Glomerular visceral epithelial cell (primary cell): ENCODE data around the gene EVI5L.
A peak's percentile ranks its signal among the peaks of the same experiment; 100 is the strongest.
"Not testable (repeated sequence)": the region's sequence is repeated elsewhere in the genome, so short reads cannot be mapped to it uniquely, and the experiment has no call there.

Experiments used
- DNase-seq: peaks from one replicate; pipeline ENCODE4 v3.0.0-alpha.2; 2016; ENCODE audit errors: extremely low spot score

Gene EVI5L

DNA sequence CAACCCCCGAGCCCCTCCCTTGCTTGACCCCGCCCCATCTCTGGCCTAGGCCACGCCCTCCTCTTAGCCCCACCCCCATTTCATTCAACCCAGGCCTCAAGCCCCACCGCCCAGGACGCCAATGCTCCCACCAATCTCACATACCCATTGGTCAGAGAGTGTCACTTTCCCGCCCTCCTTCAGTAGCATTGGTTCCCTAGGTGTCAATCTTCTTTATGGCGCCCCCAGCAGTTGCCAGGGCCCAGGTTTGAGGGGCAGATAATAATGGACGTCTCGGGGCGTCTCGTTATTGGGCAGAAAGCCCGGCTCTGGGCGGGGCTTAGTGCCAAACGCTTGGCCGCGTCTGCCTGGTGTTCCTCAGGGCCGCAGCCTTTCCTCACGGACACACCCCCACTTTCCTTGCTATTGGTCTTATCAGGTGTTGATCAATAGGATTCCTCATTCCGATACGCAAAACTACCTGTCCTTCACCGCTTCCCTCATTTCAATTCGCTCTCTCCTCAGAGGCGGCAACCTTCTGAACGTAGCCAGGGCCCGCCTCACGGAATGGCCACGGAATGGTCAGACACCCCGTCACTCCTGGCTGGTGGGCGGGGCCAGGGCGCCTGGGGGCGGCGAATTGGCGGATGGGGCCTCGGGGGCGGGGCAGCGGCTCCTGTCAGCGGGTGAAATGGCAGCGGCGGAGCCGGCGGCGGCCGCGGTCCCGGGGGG is at the start of gene EVI5L:
Gene EVI5L (plus strand): TSS at position 658 of the 711 bp plus-strand sequence. CDS start 16,325 bp downstream, outside the sequence.
- DNase-seq, result peak; percentile 100

DNA sequence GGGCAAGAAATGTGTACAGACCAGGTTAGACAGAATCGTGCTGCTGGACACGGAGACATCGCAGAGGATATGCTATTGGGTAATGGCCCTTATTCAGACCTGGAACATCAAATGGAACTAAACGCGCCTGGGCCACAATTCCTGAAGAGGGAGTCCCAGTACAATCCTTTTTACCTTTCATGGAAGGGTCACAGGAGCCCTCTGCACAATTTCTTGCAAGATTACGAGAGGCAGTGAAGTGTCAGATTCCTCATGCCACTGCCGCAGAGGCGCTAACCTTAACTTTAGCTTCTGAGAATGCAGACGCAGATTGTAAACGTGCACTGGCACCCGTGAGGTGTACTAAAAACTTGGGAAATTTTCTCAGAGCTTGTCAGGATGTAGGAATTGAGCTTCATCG is 48.9 kb upstream of the EVI5L start:
- no peak for DNase-seq

DNA sequence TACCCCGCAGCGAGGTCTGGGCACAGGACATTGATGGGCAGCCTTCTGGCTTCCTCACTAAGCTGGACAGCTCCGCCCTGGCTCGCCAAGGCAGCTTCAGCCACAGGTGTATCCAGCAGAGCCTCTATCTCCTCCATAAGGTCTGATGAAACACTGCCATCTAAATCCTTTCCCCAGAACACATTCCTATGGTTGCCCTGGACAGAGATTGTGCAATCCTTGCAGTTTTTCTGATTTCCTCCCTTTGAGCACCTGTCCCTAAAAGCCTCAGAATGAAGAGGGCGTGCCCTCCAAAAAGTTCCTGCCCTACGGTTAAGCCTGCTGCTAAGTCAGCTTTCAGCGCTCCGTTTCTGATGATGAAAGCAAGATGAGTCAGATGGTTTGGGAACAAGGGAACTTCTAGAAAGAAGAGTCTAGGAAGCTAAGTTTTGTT is 46.0 kb upstream of the EVI5L start:
- DNase-seq, result no peak

DNA sequence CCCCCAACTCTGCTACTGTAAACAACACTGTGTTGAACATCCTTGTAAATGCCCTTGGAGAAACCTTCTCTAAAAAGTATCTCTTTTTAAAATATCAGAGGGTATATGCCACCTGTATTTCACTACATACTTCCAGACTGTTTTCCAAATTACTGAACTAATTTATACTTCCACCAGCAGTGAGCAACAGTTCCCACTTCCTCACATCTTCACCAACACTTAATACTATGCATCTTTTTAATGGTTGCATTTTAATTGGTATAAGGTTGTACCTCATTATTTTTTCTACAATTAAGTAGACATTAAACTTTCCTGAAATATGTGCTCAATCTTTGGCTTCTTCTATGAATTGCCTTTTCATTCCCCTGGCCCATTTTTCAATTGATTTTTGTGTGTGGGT is 45.2 kb upstream of the EVI5L start:
- no peak for DNase-seq

DNA sequence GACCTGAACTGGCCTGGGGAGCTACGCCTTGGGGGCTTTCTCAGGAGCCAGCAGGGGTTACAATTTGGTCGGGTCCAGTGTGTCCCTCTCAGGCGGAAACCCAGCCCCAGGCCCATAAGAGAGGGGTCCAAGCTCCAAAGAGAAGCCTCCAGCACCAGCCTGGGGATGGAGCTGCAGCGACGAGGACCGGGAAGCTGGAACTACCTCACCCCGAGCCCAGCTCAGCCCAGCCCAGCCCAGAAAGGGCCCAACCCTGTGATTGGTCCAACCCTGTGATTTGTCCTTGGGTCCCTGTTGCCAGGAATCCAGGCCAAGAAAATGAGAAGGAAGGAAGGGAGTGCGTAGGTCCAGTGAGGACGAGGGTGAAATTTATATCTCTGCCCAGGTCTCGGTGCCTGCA is 42.9 kb upstream of the EVI5L start:
- DNase-seq, result no peak

DNA sequence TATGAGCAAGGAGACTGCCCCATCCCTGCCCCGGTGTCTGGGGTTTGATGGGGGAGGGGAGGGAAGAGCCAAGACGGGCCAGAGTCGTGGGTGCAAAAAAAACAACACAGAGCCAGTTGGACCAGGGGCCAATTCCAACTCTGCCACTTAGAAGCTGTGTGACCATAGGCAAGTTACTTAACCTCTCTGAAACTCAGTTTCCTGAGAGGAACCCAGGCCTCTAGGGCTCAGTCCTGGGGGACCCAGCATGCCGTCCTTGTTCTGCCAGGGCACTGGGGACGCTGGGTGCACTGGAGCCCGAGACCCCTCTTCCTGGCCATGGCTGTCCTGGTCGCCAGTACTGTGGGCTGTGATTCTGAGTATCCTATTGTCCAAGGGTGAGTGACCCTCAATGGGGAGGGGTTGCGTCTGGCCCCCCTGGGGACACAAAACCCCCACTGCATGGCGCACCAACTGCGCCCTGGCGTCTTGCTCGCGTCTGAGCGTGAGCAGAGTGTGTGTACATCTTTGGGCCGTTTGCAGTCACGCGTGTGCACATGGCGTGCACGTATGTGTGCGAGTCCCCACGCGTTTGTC is 42.3 kb upstream of the EVI5L start:
- DNase-seq, result no peak

DNA sequence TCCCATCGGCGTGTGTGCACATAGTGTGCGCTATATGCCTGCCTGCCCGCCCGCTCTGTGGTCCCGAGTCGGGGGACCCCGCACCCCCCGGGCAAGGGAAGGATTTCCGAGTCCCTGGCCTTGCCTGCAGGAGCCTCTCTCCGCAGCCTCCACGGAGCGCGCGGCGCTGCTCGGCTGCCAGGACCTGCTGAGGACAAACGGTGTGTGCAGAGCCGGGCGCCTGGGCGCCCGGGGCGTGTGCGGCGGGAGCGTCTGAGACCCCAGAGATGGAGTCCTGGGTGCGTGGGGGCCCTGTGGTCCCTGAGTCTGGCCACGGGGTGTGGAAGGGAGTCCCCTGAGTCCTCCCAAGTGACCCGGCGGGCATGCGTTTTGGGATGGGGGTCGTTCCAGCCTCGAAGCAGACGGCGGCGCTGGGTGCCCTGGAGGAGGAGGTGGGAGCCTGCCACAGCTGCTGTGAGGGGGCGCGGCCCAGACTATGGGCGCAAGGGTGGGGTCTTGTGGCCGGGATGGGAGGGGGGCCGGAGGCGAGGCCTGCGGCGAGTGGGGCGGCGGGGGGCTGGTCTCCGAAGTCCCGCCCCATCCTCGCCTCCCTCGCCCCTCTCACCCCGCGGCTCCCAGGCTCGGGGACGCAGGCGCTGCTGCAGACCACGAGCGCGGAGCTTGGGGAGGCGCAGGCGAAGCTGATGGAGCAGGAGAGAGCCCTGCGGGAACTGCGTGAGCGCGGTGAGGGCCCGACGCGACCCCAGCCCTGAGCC is 41.7 kb upstream of the EVI5L start:
- DNase-seq, result no peak

DNA sequence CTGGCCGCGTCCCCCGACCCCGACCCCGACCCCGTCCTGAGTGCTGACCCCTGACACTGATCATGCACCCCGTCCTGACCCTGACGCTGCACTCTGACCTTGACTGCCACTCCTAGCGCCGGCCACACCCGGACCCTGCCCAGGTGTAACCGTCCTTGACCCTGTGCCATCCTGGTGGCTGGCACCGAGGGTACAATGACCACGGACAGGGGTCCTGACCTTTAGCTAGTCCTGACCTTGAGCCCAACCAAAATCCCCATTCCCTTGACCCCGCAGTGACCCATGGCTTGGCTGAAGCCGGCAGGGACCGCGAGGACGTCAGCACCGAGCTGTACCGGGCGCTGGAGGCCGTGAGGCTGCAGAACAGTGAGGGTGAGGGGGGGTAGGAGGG is 41.1 kb upstream of the EVI5L start:
- DNase-seq, result no peak

DNA sequence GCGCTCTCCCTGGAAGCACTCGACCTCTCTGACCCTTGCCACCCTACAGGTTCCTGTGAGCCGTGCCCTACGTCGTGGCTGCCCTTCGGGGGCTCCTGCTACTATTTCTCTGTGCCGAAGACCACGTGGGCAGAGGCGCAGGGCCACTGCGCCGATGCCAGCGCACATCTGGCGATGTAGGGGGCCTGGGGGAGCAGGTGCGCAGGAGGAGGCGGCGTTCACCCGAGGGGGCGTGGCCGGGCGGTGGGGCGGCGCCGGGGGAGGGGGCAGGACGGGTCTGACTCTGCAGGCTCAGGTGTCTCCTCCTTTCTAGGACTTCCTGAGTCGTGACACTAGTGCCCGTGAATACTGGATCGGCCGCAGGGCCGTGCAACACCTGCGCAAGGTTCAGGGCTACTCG is 40.6 kb upstream of the EVI5L start:
- DNase-seq, result no peak

DNA sequence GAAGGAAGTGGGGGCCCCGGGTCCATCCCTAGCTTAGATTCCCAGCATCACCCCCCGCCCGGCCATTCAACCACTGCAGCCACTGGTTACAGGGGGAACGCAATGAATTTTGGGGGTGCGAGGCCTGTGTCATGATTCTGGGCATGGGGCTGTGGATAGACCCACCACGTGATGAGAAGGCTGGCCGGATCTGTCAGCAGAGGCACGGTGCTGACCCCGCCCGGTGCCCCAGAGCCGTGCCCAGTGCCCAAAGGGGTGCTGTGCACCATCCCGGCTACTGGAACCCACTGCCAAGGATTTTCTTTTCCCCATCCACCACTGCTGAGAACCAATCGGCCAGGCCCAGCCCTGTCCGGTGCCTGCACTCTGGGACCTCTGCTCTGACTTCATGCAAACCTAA is 39.6 kb upstream of the EVI5L start:
- no peak for DNase-seq

DNA sequence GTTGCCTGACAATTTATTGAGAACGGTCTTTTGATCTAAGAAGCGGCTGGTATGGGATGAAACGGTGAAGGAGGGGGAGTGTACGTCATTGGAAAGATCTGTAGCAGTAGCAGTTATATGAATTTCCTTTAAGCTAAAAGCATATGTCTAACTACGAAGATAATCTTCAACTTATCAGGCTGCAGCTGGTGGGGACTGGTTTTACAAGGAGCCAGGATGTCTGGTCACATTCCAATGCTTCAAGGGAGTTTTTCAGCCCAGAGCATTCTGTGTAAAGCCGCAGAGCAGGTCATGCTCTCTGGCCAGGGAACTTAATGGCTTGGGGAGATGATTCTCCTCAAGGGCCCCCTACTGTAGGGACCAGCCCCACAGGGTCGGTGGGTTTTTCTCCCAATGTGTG is 37.7 kb upstream of the EVI5L start:
- peak; percentile 18 for DNase-seq

DNA sequence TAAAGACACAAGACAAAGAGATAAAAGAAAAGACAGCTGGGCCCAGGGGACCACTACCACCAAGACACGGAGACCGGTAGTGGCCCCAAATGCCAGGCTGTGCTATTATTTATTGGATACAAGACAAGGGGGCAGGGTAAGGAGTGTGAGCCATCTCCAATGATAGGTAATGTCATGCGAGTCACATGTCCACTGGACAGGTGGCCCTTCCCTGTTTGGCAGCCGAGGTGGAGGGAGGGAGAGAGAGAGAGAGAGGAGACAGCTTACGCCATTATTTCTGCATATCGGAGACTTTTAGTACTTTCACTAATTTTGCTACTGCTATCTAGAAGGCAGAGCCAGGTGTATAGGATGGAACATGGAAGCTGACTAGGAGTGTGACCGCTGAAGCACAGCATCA is 37.3 kb upstream of the EVI5L start:
- not testable (repeated sequence) for DNase-seq

DNA sequence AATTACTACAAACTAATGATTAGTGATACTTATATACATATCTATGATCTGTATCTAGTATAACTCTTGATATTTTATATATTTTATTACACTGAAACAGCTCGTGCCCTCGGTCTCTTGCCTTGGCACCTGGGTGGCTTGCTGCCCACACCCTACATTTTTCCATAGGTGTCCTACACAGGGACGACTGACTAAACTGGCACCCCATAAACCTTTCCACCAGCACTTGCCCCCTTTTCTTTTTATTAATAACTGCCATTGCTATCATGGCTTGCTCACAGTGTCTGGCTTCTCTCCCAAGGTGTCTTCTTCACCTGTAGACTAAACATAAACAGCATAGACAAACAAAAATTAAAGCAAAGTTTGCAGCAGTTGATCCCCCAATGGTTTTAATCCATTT is 36.5 kb upstream of the EVI5L start:
- no peak for DNase-seq

DNA sequence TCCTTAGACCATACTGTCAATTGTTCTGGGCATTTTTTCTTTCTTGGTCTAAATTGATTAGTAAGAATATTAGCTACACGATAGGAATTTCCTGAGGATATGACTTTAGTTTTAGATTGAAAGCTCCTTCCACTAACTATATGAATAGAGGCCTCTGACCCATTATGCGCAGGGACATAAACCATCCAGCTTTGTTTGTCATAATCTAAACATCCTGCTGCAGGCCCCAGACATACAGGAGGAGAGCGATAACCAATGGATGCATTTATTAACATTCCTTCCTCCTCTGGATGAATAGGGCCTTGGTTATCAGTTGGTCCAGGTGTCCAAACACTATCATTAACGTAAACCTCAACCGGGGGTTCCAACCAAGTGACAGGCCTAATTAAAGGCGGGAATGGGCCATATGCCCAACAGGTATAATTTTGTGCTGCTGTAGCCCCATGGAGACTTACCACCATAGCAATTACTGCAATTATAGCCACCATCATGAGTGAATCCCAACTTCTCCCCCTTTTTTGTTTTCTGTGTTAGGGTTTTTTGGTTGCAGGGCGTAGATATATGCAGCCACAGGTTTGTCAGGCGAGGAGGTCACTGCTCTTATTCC is 34.4 kb upstream of the EVI5L start:
- no peak for DNase-seq

DNA sequence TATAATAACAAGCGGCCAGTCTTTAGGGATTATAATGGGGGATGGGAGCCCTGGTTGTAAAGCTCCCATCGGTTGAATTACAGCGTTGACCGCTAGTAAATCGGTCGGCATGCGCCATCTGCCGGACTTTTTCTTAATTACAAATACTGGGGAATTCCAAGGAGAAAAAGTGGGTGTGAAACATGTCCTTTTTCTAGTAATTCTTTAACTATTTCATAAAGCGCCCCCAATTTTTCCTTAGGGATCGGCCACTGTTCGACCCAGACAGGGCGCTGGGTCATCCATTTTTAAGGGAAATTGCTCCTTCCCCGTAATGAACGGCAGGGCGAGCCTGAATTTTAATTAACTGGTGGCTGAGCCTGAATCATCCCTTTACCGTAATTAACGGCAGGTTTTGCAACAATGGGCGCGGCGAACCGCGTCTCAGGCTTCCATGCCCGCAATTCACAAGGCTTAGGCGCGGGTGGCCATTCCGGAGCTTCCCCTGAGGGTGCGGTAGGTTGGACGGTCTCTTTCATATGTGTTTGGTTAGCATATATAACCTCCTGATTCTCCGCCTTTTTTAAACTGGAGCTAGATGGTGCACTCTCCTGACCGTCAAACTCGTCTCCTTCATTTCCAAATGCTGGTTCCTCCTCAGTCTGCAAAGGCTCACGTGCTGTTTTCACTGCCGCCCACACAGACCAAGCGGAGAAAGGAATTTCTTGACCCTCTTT is 30.2 kb upstream of the EVI5L start:
- peak; percentile 69 for DNase-seq

DNA sequence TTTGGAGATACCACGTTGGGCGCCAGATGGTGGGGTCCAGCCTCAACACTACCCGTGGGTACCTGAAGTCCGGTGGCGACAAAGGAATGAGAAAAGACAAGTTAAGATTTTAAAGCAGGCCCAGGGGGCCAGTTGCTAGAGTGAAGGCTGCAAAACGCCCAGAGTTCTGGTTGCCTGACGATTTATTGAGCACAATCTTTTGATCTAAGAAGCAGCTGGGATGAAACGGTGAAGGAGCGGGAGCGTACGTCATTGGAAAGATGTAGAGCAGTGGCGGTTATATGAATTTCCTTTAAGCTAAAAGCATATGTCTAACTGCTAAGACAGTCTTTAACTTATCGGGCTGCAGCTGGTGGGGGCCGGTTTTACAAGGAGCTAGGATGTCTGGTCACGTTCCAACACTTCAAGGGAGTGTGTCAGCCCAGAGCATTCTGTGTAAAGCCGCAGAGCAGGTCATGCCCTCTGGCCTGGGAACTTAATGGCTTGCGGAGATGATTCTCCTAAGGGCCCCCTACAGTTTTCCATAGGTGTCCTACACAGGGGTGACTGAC is 28.9 kb upstream of the EVI5L start:
- no peak for DNase-seq

DNA sequence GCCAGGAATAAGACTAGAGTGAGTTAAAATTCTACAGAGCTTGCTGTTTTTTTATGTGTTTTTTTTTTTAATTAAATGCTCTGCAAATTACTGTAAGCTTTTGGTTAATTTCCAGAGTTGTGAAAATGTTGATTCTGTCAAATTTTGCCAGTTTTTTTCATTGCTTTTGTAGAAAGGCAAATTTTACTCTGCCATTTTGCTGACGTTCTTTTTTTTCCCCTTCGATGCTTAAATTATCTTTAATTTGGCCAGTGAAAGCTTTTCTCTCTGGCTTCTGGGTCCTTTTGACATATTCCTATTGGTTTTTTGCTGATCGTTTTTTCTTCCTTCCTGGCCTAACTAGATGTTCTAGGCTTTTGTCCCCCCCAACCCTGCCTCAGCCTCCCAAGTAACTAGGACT is 23.8 kb upstream of the EVI5L start:
- DNase-seq, result no peak

DNA sequence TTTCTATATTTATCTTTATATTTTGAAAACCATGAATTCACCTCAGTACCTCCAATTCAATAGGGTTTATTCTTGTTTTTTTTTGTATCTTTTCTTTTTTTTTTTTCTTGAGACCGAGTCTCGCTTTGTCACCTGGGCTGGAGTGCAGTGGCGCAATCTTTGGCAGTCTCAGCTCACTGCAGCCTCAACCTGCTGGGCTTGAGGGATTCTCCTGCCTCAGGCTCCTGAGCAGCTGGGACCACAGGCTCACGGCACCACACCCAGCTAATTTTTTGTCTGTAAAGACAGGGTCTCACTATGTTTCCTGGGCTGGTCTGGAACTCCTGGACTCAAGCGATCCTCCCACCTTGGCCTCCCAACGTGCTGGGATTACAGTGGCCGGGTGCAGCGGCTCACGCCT is 23.1 kb upstream of the EVI5L start:
- no peak for DNase-seq

DNA sequence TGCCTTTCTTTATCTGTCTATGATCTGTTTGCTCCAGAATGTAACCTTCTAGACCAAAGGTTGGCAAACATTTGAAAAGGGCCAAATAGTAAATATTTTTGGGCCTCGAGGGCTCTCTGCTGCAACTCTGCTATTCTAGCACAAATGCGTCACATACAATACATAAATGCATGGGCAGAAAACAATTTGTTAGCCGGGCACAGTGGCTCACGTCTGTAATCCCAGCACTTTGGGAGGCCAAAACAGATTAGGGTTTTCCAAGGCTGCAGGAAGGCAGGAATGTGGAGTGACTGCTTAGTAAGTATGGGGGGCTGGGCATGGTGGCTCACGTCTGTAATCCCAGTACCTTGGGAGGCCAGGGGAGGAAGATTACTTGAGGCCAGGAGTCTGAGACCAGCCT is 21.9 kb upstream of the EVI5L start:
- no peak for DNase-seq

DNA sequence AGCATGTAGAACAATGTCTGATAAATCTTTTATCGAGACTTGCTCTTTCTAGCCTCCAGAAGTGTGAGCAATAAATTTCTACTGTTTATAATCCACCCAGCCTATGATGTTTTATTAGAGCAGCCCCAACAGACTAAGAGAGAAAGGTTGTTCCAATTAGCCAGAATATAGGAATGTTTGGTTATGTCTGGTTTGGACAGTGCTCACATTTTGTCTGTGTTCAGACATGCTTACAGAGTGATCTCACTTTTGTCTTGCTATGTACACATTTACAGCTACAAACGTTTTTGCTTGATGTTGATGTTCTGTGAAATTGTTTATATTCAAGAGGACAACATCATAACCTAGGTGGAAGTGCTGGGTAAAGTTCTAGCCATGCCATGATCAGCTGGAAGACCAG is 18.0 kb upstream of the EVI5L start:
- DNase-seq, result no peak

DNA sequence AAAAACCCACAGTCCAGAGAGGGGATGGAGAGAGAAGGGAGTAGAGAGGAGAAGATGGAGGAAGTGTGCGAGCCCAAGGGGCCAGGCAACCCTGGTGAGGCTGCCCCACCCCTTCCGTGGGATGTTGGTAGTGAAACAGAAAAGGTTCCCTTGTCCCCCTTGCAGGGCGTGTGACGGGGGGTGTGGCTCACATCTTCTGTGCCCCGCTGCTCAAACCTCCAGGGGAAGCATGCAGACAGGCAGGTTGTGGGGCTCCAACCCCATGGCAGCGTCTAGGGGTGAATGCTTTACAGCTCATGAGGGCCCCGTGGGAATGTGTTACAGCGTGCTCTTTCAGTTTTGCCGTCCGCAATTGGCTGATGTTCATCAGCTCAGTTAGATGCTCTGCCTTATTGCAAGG is 14.7 kb upstream of the EVI5L start:
- DNase-seq, result no peak

DNA sequence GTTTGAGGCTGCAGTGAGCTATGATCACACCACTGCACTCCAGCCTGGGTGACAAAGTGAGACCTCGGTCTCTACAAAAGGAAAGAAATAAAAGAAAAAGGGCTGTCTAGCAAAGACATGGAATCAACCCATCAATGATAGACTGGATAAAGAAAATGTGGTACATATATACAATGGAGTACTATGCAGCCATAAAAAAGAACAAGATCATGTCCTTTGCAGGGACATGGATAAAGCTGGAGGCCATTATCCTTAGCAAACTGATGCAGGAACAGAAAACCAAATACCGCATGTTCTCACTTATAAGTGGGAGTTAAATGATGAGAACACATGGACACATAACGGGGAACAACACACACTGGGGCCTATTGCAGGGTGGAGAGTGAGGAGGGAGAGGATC is 14.0 kb upstream of the EVI5L start:
- DNase-seq, result not testable (repeated sequence)
